Measurements from ENCODE around the gene FHOD1. TPM values are rescaled to one million over a fixed set of nuclear protein-coding genes. Genes with fewer than 3 reads are reported as not detected.

The FHOD1 gene
- total and polyA plus RNA-seq, 9 of the 15 experiments (the other 6 are each of a cell fraction or from before 2014, with no cell fraction given), result 18.7 to 126 (median 32.3) TPM

- no peak for TF ChIP-seq XRCC4 (IDR thresholded peaks at IDR 0.05; ENCODE audit: extremely low read depth, insufficient read depth, insufficient read length)
- no peak for TF ChIP-seq HEY1 (CRISPR knock-in tag; IDR thresholded peaks at IDR 0.05; ENCODE audit: borderline replicate concordance)
- peak; percentile 29 to 46; a peak in 2 of 4 replicates for TF ChIP-seq SIN3A (IDR thresholded peaks at IDR 0.05; ENCODE audit: borderline replicate concordance in 2 of 2, control insufficient read depth in 1 of 2, low read depth in 2 of 2, low read length in 2 of 2)
- 0 out of 2 replicates have a peak, but pooled peaks have one; percentile 29 for TF ChIP-seq ZBTB49 (CRISPR knock-in tag; IDR thresholded peaks at IDR 0.05; ENCODE audit: borderline replicate concordance)
- no peak for TF ChIP-seq ZNF217 (CRISPR knock-in tag; IDR thresholded peaks at IDR 0.05)
- TF ChIP-seq ZNF830 (CRISPR knock-in tag; IDR thresholded peaks at IDR 0.05), result no peak
- TF ChIP-seq ZNF407 (IDR thresholded peaks at IDR 0.05; ENCODE audit: low read depth), result no peak
- TF ChIP-seq ARID3A (IDR thresholded peaks at IDR 0.05; ENCODE audit: borderline replicate concordance, low read depth, low read length), result no peak
- peak; percentile 21 for TF ChIP-seq SMAD1 (IDR thresholded peaks at IDR 0.05; ENCODE audit: low read depth, low read length, partially characterized antibody)
- peak; percentile 69 for TF ChIP-seq CXXC5 (CRISPR knock-in tag; IDR thresholded peaks at IDR 0.05)
- TF ChIP-seq E2F1 (CRISPR knock-in tag; IDR thresholded peaks at IDR 0.05), result peak; percentile 96
Measured at GRCh38 chr16:67247192-67248072, at the start of gene FHOD1 (continued).

All from K562 (cell line).